ENCODE results near the gene KIAA1755. TPM values are rescaled to one million over a fixed set of nuclear protein-coding genes. Genes with fewer than 3 reads are reported as not detected.
A peak's percentile ranks its signal among the peaks of the same experiment; 100 is the strongest.

KIAA1755 gene
- total and polyA plus RNA-seq, 9 of the 15 experiments (the other 6 are each of a cell fraction or from before 2014, with no cell fraction given): not detected

GRCh38 chr20:38228436-38228835, 32.1 kb downstream of the KIAA1755 start:
- no peaks in the 10 kb centered on the region for H3K4me1 ChIP-seq (replicated peaks in 1 of 2; ENCODE audit: control insufficient read depth in 2 of 2, insufficient read depth in 2 of 2, low read length in 2 of 2)
- peaks cover 7 to 41% of the 10 kb centered on the region in 2 experiments; a peak in 3 of 5 replicates for H3K27me3 ChIP-seq (ENCODE audit: control insufficient read depth in 2 of 2, insufficient read depth in 2 of 2, low read length in 2 of 2)
- DNase-seq (ENCODE audit: extremely low read depth in 1 of 4, low spot score in 3 of 4) (peak; percentile 21 to 79 (median 63)), ATAC-seq (peak; percentile 75), FAIRE-seq (peak; percentile 54)
- POLR2A ChIA-PET: interaction anchor here (0.6 kb wide), 1 partner anchor 21 kb away, joined by 3 read pairs; no protein-coding TSS in a partner anchor
- H3K9ac ChIP-seq (ENCODE audit: insufficient read depth in 1 of 2, low read depth in 2 of 2, low read length in 2 of 2): no peak overlapping the region
- H3K4me3 ChIP-seq: no peak overlapping the region
- WGBS (ENCODE audit: insufficient coverage, low coverage, missing lambda C conversion rate): 0% methylated on average over 2 of the region's 2 CpGs
- in situ Hi-C loops (cut with MboI) (no loop called here), intact Hi-C loops (cut with micrococcal nuclease) (loop anchor here (5.0 kb wide), 1 partner anchor 94 kb away; no protein-coding TSS in a partner anchor)
- no peaks in the 10 kb centered on the region for H3K9me3 ChIP-seq (replicated peaks; ENCODE audit: control insufficient read depth, insufficient read depth, low read depth, low read length)
- H2AFZ ChIP-seq (ENCODE audit: low read depth, low read length): no peak overlapping the region
- CTCF ChIA-PET (ENCODE audit: low intra/inter-chr PET ratio): no interaction called here
- no peak overlapping the region for H3K4me2 ChIP-seq (ENCODE audit: insufficient read depth, low read length)
- no TSS peak for BruUV-seq (replicated peaks)
- H3K27ac ChIP-seq (ENCODE audit: extremely low read depth, low read depth, low read length): no peak overlapping the region
- 0 out of 2 replicates have a peak, but pooled peaks cover under 1% of the 10 kb centered on the region for H4K20me1 ChIP-seq (replicated peaks; ENCODE audit: control insufficient read depth, insufficient read depth, low read length)
- H3K36me3 ChIP-seq (ENCODE audit: control insufficient read depth, insufficient read depth, low read length): no peaks in the 10 kb centered on the region
- no peaks in the 10 kb centered on the region for H3K9me1 ChIP-seq (ENCODE audit: control insufficient read depth, insufficient read depth, low read length)
- H3K79me2 ChIP-seq (ENCODE audit: control insufficient read depth, insufficient read depth, low read length): no peaks in the 10 kb centered on the region
- TF ChIP-seq JUND (IDR thresholded peaks at IDR 0.05; ENCODE audit: borderline replicate concordance, low read depth, low read length) (peak; percentile 54), JUND (tag; IDR thresholded peaks at IDR 0.05; ENCODE audit: borderline replicate concordance, low read depth, low read length) (peak; percentile 66; the same call in 2 of the 3 replicates), FOXP4 (CRISPR knock-in tag; IDR thresholded peaks at IDR 0.05; ENCODE audit: borderline replicate concordance) (no peak), CEBPG (CRISPR knock-in tag; IDR thresholded peaks at IDR 0.05) (no peak), CEBPG (tag; conservative IDR thresholded peaks at IDR 0.05 in 1 of 2, IDR thresholded peaks at IDR 0.05 in 1 of 2) (peak in 1 of 2 experiments; percentile 47; a peak in 1 of 4 replicates), CBFA2T2 (conservative IDR thresholded peaks at IDR 0.05) (peak; percentile 56), L3MBTL2 (IDR thresholded peaks at IDR 0.05) (peak; percentile 43; the same call in 1 of the 2 replicates), SREBF1 (IDR thresholded peaks at IDR 0.05; ENCODE audit: borderline replicate concordance, low read depth, low read length) (no peak), ATF7 (IDR thresholded peaks at IDR 0.05) (peak; percentile 98), ZNF512 (tag; IDR thresholded peaks at IDR 0.05) (no peak), ATF1 (CRISPR knock-in tag; IDR thresholded peaks at IDR 0.05) (no peak), ATF1 (tag; IDR thresholded peaks at IDR 0.05) (peak; percentile 55), USF2 (CRISPR knock-in tag; IDR thresholded peaks at IDR 0.05) (peak; percentile 83), HDAC8 (tag; IDR thresholded peaks at IDR 0.05) (no peak), USF1 (CRISPR knock-in tag; IDR thresholded peaks at IDR 0.05) (peak; percentile 80), ATF3 (IDR thresholded peaks at IDR 0.05) (peak; percentile 84), ATF3 (CRISPR knock-in tag; conservative IDR thresholded peaks at IDR 0.05) (no peak)

All from K562 (cell line).